HFFc6 (cell line): Measurements from ENCODE around the gene NEK6. TPM values are rescaled to one million over a fixed set of nuclear protein-coding genes. Genes with fewer than 3 reads are reported as not detected.

Source experiments
- DNase-seq: peaks from one replicate; pipeline ENCODE4 v3.0.0-alpha.2; 2018
- H3K27ac Mint-ChIP-seq: 2 replicates; pipeline ENCODE4 v1.8.0; 2020; ENCODE audit warnings: mild to moderate bottlenecking, mixed read lengths
- H3K27me3 Mint-ChIP-seq: 2 replicates; pipeline ENCODE4 v1.8.0; 2021; ENCODE audit warnings: mild to moderate bottlenecking, moderate library complexity, mixed read lengths; ENCODE audit not compliant: insufficient read depth
- H3K36me3 Mint-ChIP-seq: 2 replicates; pipeline ENCODE4 v1.8.0; 2021; ENCODE audit warnings: low read depth, mixed read lengths
- H3K4me1 Mint-ChIP-seq: 2 replicates; pipeline ENCODE4 v1.8.0; 2020; ENCODE audit warnings: low read depth, mixed read lengths
- H3K4me3 Mint-ChIP-seq: 2 replicates; pipeline ENCODE4 v1.8.0; 2020; ENCODE audit warnings: mild to moderate bottlenecking, moderate library complexity, mixed read lengths
- H3K9me3 Mint-ChIP-seq: 2 replicates; pipeline ENCODE4 v1.8.0; 2020; ENCODE audit warnings: mild to moderate bottlenecking, mixed read lengths
- total RNA-seq, 6 experiments: library from RNA; stranded (reverse); fragmentation: NEBNext Ultra II Directional; extraction: Animal tissue kit (Norgen Biotek cat#: 25700); gene quantifications; 2 replicates in 1 of 6; 3 replicates in 5 of 6; pipeline ENCODE4 v1.2.3, GENCODE V29; 2021
- TF ChIP-seq, protein P1 (sequence below): fragments of 200-600 bp; sonication (generic); IDR thresholded peaks from 2 replicates; pipeline ENCODE4 v1.5.0; 2021; ENCODE audit warnings: antibody characterized with exemption, mild to moderate bottlenecking

The NEK6 gene
- total RNA-seq, 6 experiments from 2014 or later, result 66.5 to 81.1 (median 71.4) TPM

DNA sequence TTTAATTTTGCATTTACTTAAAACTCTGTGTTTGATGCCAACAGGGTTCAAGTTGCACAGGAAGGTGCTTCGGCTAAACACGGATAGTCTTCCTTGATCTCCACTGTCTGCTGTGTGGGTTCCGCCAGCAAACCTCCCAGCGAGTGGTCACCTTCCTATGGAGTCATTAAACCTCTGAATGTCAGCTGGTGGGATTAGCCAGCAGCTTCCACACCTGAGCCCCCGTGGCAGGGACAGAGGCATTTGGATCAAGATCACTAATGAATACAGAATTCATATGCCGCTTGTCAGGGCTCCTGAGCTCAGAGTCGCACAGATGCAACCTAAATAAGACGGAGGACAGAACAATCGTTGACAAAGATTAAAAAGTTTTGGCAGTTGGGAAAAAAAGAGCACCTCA, 118.0 kb downstream of the NEK6 start:
- no peaks in the 10 kb centered on the region for H3K9me3 Mint-ChIP-seq
- H3K27me3 Mint-ChIP-seq, result no peaks in the 10 kb centered on the region
- peaks cover 30% of the 10 kb centered on the region for H3K4me1 Mint-ChIP-seq
- no peak overlapping the region for H3K4me3 Mint-ChIP-seq
- no peak overlapping the region for H3K27ac Mint-ChIP-seq
- peaks cover 29% of the 10 kb centered on the region for H3K36me3 Mint-ChIP-seq
- TF ChIP-seq, protein P1, sequence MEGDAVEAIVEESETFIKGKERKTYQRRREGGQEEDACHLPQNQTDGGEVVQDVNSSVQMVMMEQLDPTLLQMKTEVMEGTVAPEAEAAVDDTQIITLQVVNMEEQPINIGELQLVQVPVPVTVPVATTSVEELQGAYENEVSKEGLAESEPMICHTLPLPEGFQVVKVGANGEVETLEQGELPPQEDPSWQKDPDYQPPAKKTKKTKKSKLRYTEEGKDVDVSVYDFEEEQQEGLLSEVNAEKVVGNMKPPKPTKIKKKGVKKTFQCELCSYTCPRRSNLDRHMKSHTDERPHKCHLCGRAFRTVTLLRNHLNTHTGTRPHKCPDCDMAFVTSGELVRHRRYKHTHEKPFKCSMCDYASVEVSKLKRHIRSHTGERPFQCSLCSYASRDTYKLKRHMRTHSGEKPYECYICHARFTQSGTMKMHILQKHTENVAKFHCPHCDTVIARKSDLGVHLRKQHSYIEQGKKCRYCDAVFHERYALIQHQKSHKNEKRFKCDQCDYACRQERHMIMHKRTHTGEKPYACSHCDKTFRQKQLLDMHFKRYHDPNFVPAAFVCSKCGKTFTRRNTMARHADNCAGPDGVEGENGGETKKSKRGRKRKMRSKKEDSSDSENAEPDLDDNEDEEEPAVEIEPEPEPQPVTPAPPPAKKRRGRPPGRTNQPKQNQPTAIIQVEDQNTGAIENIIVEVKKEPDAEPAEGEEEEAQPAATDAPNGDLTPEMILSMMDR, result no peak
- no peak for DNase-seq

DNA sequence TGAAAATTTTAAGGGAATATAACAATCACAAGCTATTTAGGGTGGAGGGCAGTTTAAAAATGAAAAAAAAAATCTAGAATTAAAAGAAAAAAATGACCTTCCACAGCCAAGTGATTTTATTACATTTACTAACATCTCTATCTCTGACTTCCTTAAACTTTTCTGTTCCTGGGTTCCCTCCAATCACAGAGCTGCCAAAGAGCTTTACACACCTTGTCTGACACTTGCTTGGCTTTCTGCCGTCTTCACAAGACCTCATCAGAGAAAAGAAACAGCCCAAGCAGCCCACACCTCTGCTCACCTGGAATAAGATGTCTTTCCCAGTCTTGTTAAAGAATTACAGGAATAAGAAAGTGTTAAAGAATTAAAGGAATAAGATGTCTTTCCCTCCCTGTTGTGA, 118.6 kb downstream of the NEK6 start:
- Mint-ChIP-seq H3K4me3 (no peak overlapping the region), H3K27ac (no peak overlapping the region)
- TF ChIP-seq, protein P1, result no peak

DNA sequence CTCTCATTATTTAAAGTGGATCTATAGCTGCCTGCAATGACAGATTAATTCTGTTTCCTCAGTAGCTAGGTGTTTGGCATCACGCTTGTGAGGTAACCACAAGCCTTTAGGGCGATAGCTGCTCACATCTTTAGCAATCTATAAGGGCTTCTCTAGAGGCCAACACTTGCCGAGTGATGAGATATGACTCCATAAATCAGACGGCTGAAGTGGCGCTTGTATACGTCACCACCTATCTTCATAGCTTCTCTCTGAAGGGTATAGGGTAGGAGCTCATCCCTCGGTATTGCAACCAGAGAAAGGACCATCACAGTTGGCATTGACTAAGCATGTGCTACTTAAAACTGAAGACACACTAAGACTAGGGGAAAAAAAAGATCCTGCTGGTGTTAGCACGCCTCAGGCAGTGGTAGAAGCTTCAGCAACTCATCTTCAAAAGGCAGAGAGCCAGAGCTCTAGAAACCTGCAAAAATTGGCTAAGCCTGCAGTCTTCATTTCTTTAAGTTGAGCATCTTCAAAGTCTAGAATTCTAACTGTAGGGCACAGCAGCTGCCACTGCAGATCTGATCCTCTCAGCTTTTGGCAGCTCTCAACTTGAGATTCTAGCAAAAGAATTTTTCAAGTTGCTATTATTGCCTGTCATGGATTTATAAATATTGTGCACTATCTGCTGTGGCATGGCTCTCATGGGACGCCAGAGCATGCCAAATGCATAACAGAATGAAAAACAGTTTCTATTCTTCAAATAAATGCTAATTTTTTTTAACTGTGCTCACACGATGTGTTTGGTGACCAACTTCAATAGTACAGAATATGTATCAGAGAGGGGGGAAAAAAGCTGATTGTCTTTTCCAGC, 120.0 kb downstream of the NEK6 start:
- no peak overlapping the region for H3K4me3 Mint-ChIP-seq
- H3K27ac Mint-ChIP-seq, result no peak overlapping the region
- no peaks in the 10 kb centered on the region for H3K9me3 Mint-ChIP-seq
- no peak for DNase-seq
- no peaks in the 10 kb centered on the region for H3K27me3 Mint-ChIP-seq
- peaks cover 29% of the 10 kb centered on the region for H3K36me3 Mint-ChIP-seq
- TF ChIP-seq, protein P1, result no peak
- H3K4me1 Mint-ChIP-seq, result peaks cover 22% of the 10 kb centered on the region

More for the DNA sequence above, 118.6 kb downstream of the NEK6 start:
- Mint-ChIP-seq H3K27me3 (no peaks in the 10 kb centered on the region), H3K36me3 (peaks cover 29% of the 10 kb centered on the region), H3K9me3 (no peaks in the 10 kb centered on the region), H3K4me1 (peaks cover 30% of the 10 kb centered on the region)
- DNase-seq, result no peak

DNA sequence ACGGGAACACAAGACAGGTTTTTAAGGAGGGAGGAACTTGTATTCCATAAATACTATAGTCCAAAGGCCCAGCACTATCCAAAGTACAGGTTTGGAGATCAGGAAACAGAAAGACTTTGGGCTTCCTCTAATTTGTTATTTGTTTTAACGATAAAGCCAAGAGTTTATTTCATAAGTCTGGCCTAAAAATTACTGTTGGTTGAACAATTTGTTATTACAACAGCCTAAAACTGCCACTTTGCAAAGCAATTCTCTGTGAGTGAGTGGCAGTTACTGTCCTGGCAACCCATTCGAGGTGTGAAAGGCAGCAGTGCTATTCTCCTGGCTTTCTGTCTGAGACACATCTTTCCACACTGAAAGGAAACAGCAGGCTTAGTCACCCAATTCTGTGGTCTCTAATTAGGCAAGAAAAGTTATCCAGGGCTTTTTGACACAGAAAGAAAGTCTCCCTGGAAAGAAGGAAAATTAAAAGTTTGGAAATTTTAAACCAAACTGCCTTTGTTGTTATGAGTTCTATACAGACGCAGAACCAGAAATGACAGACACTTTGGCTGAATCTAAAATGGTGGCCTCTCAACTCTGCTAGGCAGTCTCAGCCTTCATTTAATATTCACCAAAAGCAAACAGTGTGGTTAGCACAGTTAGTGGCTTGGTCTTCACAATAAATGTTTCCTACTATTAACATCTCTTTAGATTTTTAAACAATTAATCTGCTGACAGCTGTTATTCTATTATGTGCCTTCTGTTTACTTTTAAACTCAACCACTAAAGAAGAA, 123.6 kb downstream of the NEK6 start:
- Mint-ChIP-seq H3K27ac (no peak overlapping the region), H3K4me1 (peaks cover 30% of the 10 kb centered on the region), H3K9me3 (no peaks in the 10 kb centered on the region), H3K36me3 (peaks cover 26% of the 10 kb centered on the region), H3K4me3 (no peak overlapping the region), H3K27me3 (no peaks in the 10 kb centered on the region)
- DNase-seq, result peak; percentile 33
- TF ChIP-seq, protein P1, result no peak

DNA sequence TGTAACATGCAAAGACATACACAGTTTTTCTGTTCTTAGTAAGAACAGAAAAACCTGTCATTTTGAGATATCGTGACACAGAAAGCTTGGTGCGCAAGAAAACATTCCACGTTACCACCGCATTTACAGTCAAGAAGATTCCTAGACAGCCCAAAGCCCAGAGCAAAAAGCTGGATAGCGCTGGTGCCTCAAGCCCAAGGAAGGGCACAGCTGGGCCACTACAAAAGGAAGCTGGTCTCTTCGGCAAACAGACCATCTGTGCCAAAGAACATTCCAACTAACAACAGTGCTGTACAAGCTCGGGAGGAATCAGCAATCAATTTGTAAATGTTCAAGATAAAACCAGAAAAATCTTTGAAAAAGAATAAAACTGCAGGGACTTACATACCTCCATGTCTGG, 126.5 kb downstream of the NEK6 start:
- no peak overlapping the region for H3K27ac Mint-ChIP-seq
- H3K4me1 Mint-ChIP-seq, result peaks cover 52% of the 10 kb centered on the region
- H3K36me3 Mint-ChIP-seq, result peaks cover 20% of the 10 kb centered on the region
- H3K27me3 Mint-ChIP-seq, result no peaks in the 10 kb centered on the region
- no peaks in the 10 kb centered on the region for H3K9me3 Mint-ChIP-seq
- TF ChIP-seq, protein P1, result no peak
- no peak overlapping the region for H3K4me3 Mint-ChIP-seq
- no peak for DNase-seq
